WTC11 (cell line): ENCODE data around the gene ATG7.

Source experiments
- ETV6 ChIP-seq: sonication (generic); formaldehyde crosslinking; IDR thresholded peaks from 2 replicates; pipeline ENCODE4 v1.8.1; 2022; ENCODE audit warnings: mild to moderate bottlenecking, missing genetic modification reagents
- SP1 ChIP-seq: sonication (generic); formaldehyde crosslinking; conservative IDR thresholded peaks from 2 replicates; pipeline ENCODE4 v1.8.1; 2022; ENCODE audit warnings: missing genetic modification reagents
- TF ChIP-seq, protein P1 (sequence below): sonication (generic); formaldehyde crosslinking; IDR thresholded peaks from 2 replicates; pipeline ENCODE4 v1.8.0; 2022; ENCODE audit warnings: mild to moderate bottlenecking, missing genetic modification reagents

- TF ChIP-seq, protein P1, sequence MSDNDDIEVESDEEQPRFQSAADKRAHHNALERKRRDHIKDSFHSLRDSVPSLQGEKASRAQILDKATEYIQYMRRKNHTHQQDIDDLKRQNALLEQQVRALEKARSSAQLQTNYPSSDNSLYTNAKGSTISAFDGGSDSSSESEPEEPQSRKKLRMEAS: no peak
- TF ChIP-seq SP1 (CRISPR knock-in tag) (no peak), ETV6 (CRISPR knock-in tag) (no peak)
These were observed 42.1 kb upstream of the ATG7 start for GRCh38 chr3:11230125-11230524.
